Renal cortical epithelial cell (primary cell): ENCODE data around the gene PBXIP1. TPM values are rescaled to one million over a fixed set of nuclear protein-coding genes. Genes with fewer than 3 reads are reported as not detected.

Source experiments
- DNase-seq: peaks from one replicate; pipeline ENCODE4 v3.0.0-alpha.2; 2011; ENCODE audit warnings: low read depth
- total RNA-seq: library from RNA; depleted of rRNA; stranded (reverse); fragments of >200 nt; gene quantifications from 2 replicates; pipeline ENCODE4 v1.2.3, GENCODE V29; 2014

The PBXIP1 gene
- total RNA-seq, 1 donor from 2014 or later, result 141 TPM

- DNase-seq, result peak; percentile 96
Observed at GRCh38 chr1:154972517-154973343, 16.8 kb upstream of the PBXIP1 start.

- no peak for DNase-seq
Observed at GRCh38 chr1:154972213-154972516, 16.3 kb upstream of the PBXIP1 start.

- peak; percentile 49 for DNase-seq
Observed at GRCh38 chr1:154971341-154971998, 15.6 kb upstream of the PBXIP1 start.

GRCh38 chr1:154970631-154971340, 14.9 kb upstream of the PBXIP1 start, which contains the start of gene SHC1:
Gene SHC1, minus strand, starts transcription at chr1:154970747. Its CDS starts 221 bp downstream, at chr1:154970526.
- peak; percentile 77 for DNase-seq

GRCh38 chr1:154969860-154970452, 14.1 kb upstream of the PBXIP1 start:
- no peak for DNase-seq

GRCh38 chr1:154969246-154969645, 13.3 kb upstream of the PBXIP1 start:
- no peak for DNase-seq

GRCh38 chr1:154968731-154969130, 12.8 kb upstream of the PBXIP1 start:
- DNase-seq, result no peak

GRCh38 chr1:154967331-154967950, 11.5 kb upstream of the PBXIP1 start:
- DNase-seq, result no peak

- no peak for DNase-seq
Observed at GRCh38 chr1:154966111-154966510, 10.2 kb upstream of the PBXIP1 start.

GRCh38 chr1:154964359-154964758, 8.5 kb upstream of the PBXIP1 start:
- DNase-seq, result no peak

GRCh38 chr1:154963643-154964042, 7.7 kb upstream of the PBXIP1 start:
- no peak for DNase-seq

GRCh38 chr1:154962795-154963330, 7.0 kb upstream of the PBXIP1 start:
- no peak for DNase-seq

- DNase-seq, result no peak
Observed at GRCh38 chr1:154962156-154962749, 6.4 kb upstream of the PBXIP1 start.

GRCh38 chr1:154961207-154962155, 5.6 kb upstream of the PBXIP1 start, which contains the start of gene PYGO2:
Gene PYGO2, minus strand, starts transcription at chr1:154961782. Its CDS starts 206 bp downstream, at chr1:154961576.
- DNase-seq, result peak; percentile 33

- no peak for DNase-seq
Observed at GRCh38 chr1:154960446-154961136, 4.7 kb upstream of the PBXIP1 start.

- DNase-seq, result no peak
Observed at GRCh38 chr1:154959426-154959780, 3.5 kb upstream of the PBXIP1 start.

GRCh38 chr1:154958681-154959425, 3.0 kb upstream of the PBXIP1 start:
- DNase-seq, result no peak

GRCh38 chr1:154958036-154958435, 2.1 kb upstream of the PBXIP1 start:
- DNase-seq, result no peak
